Amniotic epithelial cell (primary cell): ENCODE data around the gene TTC28.
A peak's percentile ranks its signal among the peaks of the same experiment; 100 is the strongest.

Experiments
- DNase-seq: peaks from one replicate; pipeline ENCODE4 v3.0.0-alpha.2; 2010; ENCODE audit warnings: low read depth

TTC28 gene

DNA sequence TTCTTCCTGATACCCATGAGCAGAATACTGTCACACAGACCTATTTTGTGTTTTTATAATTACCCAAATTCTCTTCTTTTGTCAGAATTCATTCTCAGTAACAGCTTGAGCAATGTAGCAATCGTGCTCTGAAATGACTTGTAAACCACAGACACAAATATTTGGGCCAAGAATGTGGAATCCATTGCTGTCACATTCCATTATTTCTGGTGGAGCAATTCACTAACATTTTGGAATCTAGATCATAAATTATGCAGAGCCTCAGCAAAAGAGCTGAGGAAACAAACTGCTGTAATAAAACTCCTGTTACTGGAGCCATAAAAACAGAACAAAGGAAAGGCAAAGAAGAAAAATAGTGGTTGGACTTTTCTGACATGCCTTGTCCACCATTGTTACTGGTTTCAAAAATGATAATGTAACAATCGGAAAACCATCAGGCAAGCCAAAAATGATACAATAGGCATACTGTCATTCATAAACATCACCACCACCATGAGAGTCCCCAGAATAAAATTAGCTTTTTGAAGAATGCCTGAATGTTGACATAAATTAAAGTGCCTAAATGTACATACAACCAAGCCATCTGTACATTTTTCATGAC lies 537.2 kb downstream of the TTC28 start:
- DNase-seq: peak; percentile 99

GRCh38 chr22:28141614-28142013 lies 538.0 kb downstream of the TTC28 start:
- DNase-seq: peak; percentile 89

DNA sequence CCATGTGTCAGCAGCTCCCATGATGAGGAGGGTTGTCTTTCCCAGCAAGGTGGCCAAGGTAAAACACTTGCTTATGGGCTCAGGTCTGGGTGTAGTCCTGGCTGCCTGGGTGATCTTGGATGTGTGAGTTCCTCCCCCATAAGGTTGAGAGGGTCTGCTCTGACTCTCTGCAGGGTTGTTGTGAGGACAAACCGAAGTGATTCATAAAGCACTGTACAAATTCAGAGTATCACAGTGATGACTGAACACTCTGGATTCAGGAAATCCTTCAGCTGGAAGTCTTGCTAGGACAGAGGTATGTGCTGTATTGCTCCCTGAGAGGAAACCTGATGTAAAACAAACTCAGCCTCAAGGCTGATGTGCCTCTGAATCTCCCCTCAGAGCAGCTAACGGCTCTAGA lies 539.7 kb downstream of the TTC28 start:
- DNase-seq: peak; percentile 98

- DNase-seq: no peak
These were observed 540.1 kb downstream of the TTC28 start for GRCh38 chr22:28139516-28139915.

GRCh38 chr22:28137036-28137435 lies 542.6 kb downstream of the TTC28 start:
- DNase-seq: peak; percentile 61

DNA sequence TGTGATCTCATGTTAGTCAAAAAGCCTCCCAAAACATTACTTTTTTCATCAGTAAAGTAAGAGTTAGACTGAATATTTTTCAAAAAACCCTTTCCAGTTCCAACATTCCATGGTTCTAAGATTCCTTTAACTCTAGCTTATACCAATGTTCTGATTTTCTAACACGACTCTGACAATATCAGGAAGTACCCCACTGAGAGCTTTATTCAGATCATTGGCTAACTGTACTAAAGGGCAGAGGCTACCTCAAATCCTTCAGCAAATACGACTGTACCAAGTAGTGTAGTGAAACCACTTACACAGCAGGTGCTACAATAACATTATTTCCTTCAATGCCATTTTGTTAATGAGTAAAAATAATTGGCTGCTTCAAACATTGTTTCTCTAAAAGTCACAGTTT lies 547.2 kb downstream of the TTC28 start:
- DNase-seq: no peak

- no peak for DNase-seq
These were observed 550.2 kb downstream of the TTC28 start for GRCh38 chr22:28129319-28129962.

DNA sequence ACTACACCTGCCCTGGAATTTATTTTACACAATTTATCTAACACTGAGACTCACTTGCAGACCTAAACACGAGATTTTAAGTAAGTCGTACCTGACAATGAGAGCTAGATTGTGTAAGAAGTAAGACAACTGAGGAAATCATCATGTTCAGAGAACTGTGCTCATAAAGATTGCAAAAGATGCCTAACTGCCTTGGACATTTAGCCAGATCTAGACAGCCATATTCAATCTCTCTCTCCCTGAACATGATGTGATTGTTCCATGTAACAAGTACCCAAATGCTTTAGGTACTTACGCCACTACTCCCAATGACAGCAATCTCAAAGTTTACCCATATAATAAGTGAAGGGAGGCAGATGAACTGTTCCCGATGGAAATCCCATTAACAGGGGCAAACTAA lies 550.8 kb downstream of the TTC28 start:
- peak; percentile 71 for DNase-seq

DNA sequence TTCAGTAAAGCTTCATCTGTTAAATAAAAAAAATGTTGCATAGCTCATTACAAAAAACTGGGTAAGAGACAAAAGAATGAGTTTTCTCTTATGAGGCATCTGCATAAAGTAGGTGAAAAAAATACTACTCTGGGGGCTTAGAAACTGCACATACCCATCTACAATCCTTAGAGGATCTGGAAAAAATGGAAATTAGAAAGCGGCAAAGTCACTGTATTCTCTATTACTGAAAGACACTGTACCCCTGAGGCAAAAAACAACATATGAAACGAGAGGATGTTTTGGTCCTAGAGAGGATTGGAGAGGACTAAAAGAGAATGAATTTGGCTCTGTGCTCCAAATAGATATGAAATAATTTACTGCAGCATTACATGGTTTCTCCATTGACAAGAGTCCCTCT lies 553.8 kb downstream of the TTC28 start:
- DNase-seq: no peak

DNA sequence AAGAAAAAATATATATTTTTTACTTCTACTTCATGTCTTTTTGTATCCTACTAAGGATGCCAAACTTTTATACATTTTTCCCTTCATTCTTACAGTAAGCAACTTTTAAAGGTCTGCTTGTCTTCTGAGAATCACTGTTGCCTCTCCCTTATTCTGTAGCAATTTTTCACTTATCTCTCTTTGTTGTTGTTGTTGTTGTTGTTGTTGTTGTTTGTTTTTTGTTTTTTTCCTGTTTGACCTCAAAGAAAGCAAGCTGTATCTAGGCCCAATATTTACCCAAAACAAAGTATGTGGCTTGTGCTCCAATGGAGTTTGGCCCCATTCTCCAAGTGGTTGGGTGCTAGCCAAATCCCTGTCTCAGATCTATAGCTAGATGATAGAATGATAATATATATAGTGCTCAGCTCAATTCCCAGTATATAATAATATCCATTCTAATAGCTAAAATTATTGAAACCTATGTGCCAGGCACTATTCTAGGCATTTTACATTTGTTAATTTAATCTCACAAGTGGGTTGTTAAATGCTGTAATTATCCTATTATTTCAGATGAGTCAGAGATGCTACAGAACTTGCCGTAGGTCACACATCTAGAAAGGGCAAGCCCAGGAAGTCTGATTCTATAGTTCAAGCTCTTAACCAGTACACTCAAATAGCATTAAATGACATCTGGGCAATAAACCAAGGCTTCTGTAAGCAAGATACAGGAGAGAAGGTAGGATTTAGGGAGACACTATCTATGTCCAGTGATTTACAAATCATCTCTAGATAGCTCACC lies 555.5 kb downstream of the TTC28 start:
- no peak for DNase-seq

- no peak for DNase-seq
These were observed 558.7 kb downstream of the TTC28 start for GRCh38 chr22:28120691-28121592.

- DNase-seq: no peak
These were observed 560.5 kb downstream of the TTC28 start for GRCh38 chr22:28118957-28119631.

GRCh38 chr22:28116219-28116673 lies 563.4 kb downstream of the TTC28 start:
- DNase-seq: peak; percentile 99

GRCh38 chr22:28115426-28115825 lies 564.2 kb downstream of the TTC28 start:
- DNase-seq: peak; percentile 97

DNA sequence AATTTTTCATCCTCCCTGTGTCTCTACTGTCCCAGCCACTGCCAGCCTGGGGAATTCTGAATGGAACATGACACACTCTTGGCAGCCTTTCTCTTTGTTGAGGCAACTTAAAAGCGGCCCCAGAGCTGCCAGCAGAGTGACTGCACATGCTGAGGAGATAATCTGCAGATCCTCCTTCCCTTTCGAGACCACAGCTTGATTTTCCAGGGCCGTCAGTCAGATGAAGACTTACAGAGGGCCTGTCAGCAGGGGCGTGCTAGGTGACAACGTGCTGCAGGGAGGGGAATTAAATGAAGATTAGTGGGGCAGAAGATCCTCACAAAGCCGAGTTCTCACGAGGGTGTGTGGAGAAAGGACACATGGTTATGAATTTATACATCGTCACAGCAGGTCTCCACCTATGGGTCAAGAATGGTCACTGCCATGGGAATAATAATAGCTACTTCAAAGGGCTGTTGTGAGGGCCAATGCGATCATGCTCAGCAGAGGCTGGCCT lies 567.0 kb downstream of the TTC28 start:
- peak; percentile 83 for DNase-seq

- DNase-seq: no peak
These were observed 567.5 kb downstream of the TTC28 start for GRCh38 chr22:28112190-28112544.

- no peak for DNase-seq
These were observed 568.0 kb downstream of the TTC28 start for GRCh38 chr22:28111501-28112189.

GRCh38 chr22:28108851-28109250 lies 570.8 kb downstream of the TTC28 start:
- peak; percentile 7 for DNase-seq

GRCh38 chr22:28106617-28107016 lies 573.0 kb downstream of the TTC28 start:
- no peak for DNase-seq

DNA sequence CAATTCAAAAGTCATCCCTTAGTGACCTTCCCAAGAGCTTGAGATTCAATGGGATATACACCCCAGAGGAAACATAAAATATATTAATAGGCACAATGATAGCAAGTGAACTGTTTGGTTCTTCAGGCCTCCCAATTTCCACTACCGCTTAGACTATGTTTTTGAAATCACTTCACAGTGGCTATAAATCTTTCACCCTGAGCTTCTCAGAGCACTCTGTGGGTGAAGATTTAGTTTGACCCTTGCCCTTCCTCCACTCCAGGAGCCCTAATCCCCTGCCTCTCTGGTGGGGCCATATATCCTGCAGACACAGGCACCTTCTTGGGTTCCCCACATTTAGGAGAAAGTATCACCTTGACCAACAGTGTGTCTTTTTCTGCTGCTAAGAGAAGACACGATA lies 573.7 kb downstream of the TTC28 start:
- no peak for DNase-seq

- DNase-seq: no peak
These were observed 574.2 kb downstream of the TTC28 start for GRCh38 chr22:28105413-28105812.
